GM20000 (cell line): ENCODE measurements around the gene LUZP1.
"Not testable (repeated sequence)": the region's sequence is repeated elsewhere in the genome, so short reads cannot be mapped to it uniquely, and the experiment has no call there.

Experiments
- DNase-seq: peaks from one replicate; pipeline ENCODE4 v3.0.0; 2012; ENCODE audit warnings: low spot score
- TF ChIP-seq, protein P1 (sequence below): IDR thresholded peaks from 2 replicates; pipeline ENCODE4 v1.5.1; 2012; ENCODE audit warnings: mild to moderate bottlenecking, control low read depth; ENCODE audit errors: extremely low read depth, missing control alignments

Gene LUZP1

GRCh38 chr1:23196627-23197328 lies 28.1 kb upstream of the LUZP1 start:
- DNase-seq = no peak
- TF ChIP-seq, protein P1, sequence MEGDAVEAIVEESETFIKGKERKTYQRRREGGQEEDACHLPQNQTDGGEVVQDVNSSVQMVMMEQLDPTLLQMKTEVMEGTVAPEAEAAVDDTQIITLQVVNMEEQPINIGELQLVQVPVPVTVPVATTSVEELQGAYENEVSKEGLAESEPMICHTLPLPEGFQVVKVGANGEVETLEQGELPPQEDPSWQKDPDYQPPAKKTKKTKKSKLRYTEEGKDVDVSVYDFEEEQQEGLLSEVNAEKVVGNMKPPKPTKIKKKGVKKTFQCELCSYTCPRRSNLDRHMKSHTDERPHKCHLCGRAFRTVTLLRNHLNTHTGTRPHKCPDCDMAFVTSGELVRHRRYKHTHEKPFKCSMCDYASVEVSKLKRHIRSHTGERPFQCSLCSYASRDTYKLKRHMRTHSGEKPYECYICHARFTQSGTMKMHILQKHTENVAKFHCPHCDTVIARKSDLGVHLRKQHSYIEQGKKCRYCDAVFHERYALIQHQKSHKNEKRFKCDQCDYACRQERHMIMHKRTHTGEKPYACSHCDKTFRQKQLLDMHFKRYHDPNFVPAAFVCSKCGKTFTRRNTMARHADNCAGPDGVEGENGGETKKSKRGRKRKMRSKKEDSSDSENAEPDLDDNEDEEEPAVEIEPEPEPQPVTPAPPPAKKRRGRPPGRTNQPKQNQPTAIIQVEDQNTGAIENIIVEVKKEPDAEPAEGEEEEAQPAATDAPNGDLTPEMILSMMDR = no peak

DNA sequence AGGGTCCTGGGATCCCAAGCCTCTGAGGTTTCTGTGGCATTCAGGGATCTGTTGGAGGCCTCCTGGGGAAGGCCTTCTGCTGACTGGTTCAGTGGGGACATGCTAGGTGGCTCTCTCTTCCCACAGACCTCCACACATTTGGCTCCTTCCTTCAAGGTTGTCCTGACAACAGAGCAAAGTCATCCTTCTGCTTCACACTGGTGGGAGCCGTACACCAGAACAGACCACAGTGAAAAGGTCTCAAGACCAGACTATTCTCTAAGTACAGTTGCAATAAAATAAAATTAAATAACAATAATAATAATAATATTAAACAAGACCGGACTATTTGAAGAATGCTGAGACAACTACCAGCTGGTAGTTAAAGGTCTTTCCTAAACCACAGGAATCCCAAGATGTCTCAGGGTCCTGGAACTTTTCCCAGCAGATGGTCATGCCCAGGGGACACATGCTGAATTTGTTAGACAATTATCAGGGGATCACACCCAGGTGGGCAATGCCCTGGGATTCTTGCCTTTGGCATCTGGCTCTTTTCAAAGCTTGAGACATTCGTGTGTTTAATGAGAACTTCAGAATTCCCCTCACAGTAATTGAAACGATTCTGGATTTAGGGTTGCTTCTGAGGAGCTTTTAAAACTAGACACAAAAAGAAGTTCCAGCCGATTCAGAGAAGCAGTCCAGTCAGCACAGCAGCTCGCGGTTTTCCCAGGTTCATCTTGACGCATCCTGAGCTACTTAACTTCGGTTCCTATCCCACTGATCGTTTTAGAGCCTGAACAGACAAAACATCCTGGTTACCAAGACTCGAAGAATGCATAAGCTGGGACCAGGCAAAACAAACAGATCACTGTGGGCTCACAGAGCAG lies 25.7 kb upstream of the LUZP1 start:
- TF ChIP-seq, protein P1 = no peak
- no peak for DNase-seq

DNA sequence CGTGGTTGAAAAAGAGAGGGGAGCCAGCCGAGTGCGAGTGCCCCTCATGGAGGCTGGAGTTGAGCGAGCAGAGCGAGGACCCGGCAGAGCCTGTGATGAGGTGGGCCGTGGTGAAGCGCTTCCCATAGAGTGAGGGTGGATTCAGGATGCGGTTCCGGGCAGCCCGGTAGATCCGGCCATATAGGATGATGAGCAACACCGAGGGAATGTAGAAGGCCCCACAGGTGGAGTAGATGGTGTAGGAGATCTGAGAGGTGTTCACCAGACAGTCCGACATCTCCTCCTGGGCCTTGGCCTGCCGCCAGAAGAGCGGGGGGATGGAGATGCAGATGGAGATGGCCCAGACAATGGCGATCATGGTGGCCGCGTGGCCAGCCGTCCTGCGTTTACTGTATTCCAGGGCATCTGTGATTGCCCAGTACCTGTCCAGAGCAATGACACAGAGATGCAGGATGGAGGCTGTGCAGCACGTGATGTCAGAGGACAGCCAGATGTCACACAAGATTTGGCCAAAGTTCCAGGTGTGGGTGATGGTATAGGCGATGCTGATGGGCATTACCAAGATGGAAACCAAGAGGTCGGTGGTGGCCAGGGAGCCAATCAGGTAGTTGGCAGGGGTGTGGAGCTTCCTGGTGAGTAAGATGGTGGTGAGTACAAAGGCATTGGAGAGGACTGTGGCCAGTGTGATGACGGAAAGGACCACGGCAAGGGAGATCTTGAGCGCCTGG lies 24.9 kb upstream of the LUZP1 start:
- TF ChIP-seq, protein P1 = no peak
- no peak for DNase-seq

DNA sequence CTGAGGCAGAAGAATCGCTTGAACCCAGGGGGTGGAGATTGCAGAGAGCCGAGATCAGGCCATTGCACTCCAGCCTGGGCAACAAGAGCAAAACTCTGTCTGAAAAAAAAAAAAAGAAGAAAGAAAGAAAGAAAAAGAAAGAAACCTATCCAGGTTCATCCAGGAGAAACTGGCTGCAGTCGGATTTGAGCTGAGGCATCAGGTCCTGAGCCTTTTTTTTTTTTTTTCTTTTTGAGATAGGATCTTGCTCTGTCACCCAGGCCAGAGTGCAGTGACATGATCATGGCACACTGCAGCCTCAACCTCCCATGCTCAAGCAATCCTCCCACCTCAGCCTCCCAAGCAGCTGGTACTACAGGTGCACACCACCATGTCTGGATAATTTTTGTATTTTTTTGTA lies 22.5 kb upstream of the LUZP1 start:
- no peak for DNase-seq
- TF ChIP-seq, protein P1 = no peak

DNA sequence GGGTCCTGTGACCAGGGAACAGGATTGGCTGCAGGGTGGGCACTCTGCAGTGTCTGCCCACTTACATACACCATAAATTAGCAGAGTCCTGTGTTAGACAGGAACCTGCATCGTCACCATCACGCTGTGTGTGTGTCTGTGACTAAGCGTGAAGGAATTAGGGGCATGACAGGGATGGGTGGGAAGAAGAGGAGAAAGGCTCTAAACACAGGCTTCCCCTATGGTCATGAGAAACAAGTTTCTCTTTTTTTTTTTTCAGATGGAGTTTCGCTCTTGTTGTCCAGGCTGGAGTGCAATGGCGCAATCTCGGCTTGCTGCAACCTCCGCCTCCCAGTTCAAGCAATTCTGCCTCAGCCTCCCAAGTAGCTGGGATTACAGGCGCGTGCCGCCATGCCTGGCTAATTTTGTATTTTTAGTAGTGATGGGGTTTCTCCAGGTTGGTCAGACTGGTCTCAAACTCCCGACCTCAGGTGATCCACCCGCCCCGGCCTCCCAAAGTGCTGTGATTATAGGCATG lies 20.3 kb upstream of the LUZP1 start:
- not testable (repeated sequence) for DNase-seq

DNA sequence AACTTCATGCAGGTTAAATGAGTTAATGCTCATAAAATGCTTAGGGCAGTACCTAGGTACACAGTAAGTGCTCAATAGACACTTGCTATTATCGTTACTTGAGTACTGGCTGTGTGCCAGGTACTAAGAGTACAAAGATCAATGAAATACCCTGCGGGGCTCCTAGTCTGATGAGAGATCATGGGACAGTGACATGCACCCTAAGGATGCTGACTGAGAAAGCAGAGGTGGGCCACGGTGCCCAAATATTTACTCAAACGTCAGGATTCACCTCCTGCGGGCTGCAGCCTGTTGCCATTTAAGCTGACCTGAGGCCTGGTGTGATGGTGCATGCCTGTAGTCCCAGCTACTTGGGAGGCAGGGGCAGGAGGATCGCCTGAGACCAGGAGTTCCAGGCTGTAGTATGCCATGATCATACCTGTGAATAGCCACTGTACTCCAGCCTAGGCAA lies 19.8 kb upstream of the LUZP1 start:
- TF ChIP-seq, protein P1 = no peak
- DNase-seq = no peak

DNA sequence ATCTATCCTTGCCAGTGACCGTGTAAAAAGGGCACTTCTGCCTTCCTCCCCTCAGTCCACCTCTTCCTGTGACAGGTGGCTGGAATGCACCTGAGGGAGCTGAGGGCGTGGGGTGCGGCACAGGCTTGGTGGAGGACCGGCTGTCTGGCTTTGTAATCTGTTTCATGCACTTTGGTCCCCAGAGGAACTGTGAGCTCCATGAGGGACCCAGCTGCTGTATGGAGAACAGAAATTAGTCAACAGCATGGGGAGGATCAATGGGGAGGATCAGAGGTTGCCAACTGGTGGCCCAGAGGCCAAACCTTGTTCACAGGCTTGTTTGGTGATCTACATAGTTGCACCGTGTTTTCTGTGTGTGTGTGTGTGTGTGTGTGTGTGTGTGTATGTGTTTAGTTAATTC lies 19.0 kb upstream of the LUZP1 start:
- no peak for DNase-seq
- TF ChIP-seq, protein P1 = no peak
